IMR-90 (cell line): Measurements from ENCODE around the gene STYK1. TPM values are rescaled to one million over a fixed set of nuclear protein-coding genes. Genes with fewer than 3 reads are reported as not detected.

Source experiments
- ATAC-seq: fragments of 200-7000 bp; cut with Tn5 transposase; 2 replicates; pipeline ENCODE4 v1.9.1; 2020; ENCODE audit warnings: low read depth, mild to moderate bottlenecking, moderate library complexity
- BruUV-seq: library from RNA; stranded (reverse); fragments of 400-500 nt; replicated peaks from 2 replicates; lab custom pipeline; 2021; lab: Mats Ljungman, UMichigan
- CTCF ChIA-PET: fragments of 300-600 bp; formaldehyde crosslinking; extraction: SDS; loops from one replicate; lab custom pipeline; 2021; ENCODE audit warnings: antibody characterized with exemption; lab: Yijun Ruan, JAX
- POLR2A ChIA-PET: fragments of 300-600 bp; sonication (Branson Sonifier 250); formaldehyde crosslinking; loops from one replicate; lab custom pipeline; 2022; ENCODE audit warnings: antibody characterized with exemption; ENCODE audit not compliant: unreplicated experiment; lab: Charles Lee
- DNase-seq: peaks from one replicate; pipeline ENCODE4 v3.0.0; 2013
- H2AFZ ChIP-seq: replicated peaks from 2 replicates; pipeline ENCODE3; 2013; ENCODE audit warnings: low read length, mild to moderate bottlenecking; ENCODE audit not compliant: poor library complexity
- H2AK5ac ChIP-seq: 2 replicates; pipeline ENCODE4 v1.6.1; 2013; ENCODE audit warnings: low read depth, low read length, inconsistent platforms
- H2AK9ac ChIP-seq: replicated peaks from 2 replicates; pipeline ENCODE3; 2013; ENCODE audit warnings: mild to moderate bottlenecking, low read depth, low read length, moderate library complexity; ENCODE audit not compliant: poor library complexity
- H2BK120ac ChIP-seq: 2 replicates; pipeline ENCODE4 v1.6.1; 2013; ENCODE audit warnings: low read depth, low read length, inconsistent platforms
- H2BK15ac ChIP-seq: 3 replicates; pipeline ENCODE4 v1.6.1; 2013; ENCODE audit warnings: low read depth, low read length, inconsistent platforms
- H2BK20ac ChIP-seq: 2 replicates; pipeline ENCODE4 v1.6.1; 2013; ENCODE audit warnings: low read depth, mild to moderate bottlenecking, inconsistent platforms, low read length, moderate library complexity
- H2BK5ac ChIP-seq: 2 replicates; pipeline ENCODE4 v1.6.1; 2013; ENCODE audit warnings: mild to moderate bottlenecking, low read depth, low read length, inconsistent platforms; ENCODE audit not compliant: poor library complexity, severe bottlenecking
- H3K14ac ChIP-seq: replicated peaks from 2 replicates; pipeline ENCODE4 v1.6.1; 2013; ENCODE audit warnings: low read depth, low read length, inconsistent platforms
- H3K18ac ChIP-seq: 2 replicates; pipeline ENCODE4 v1.6.1; 2013; ENCODE audit warnings: low read depth, low read length, control low read depth
- H3K23ac ChIP-seq: 2 replicates; pipeline ENCODE4 v1.6.1; 2013; ENCODE audit warnings: low read depth, low read length, inconsistent platforms
- H3K27ac ChIP-seq: 2 replicates; pipeline ENCODE4 v1.5.1; 2013; ENCODE audit warnings: mild to moderate bottlenecking, control low read depth, low read length; ENCODE audit not compliant: insufficient read depth
- H3K27me3 ChIP-seq: 2 replicates; pipeline ENCODE4 v1.6.1; 2013; ENCODE audit warnings: low read length; ENCODE audit not compliant: control insufficient read depth, insufficient read depth
- H3K36me3 ChIP-seq: 2 replicates; pipeline ENCODE4 v1.6.1; 2013; ENCODE audit warnings: low read length, mixed read lengths; ENCODE audit not compliant: control insufficient read depth, insufficient read depth
- H3K4ac ChIP-seq: 2 replicates; pipeline ENCODE4 v1.6.1; 2013; ENCODE audit warnings: low read depth, low read length, inconsistent platforms
- H3K4me1 ChIP-seq: 2 replicates; pipeline ENCODE4 v1.6.1; 2013; ENCODE audit warnings: low read length, mixed read lengths; ENCODE audit not compliant: control insufficient read depth, insufficient read depth
- H3K4me2 ChIP-seq: 2 replicates; pipeline ENCODE4 v1.6.1; 2013; ENCODE audit warnings: low read depth, mild to moderate bottlenecking, control low read depth, low read length, moderate library complexity
- H3K4me3 ChIP-seq: 2 replicates; pipeline ENCODE4 v1.5.1; 2013; ENCODE audit warnings: low read depth, mild to moderate bottlenecking, control low read depth, low read length, moderate library complexity; ENCODE audit not compliant: insufficient read depth
- H3K56ac ChIP-seq: 2 replicates; pipeline ENCODE4 v1.6.1; 2013; ENCODE audit warnings: low read length, inconsistent platforms; ENCODE audit not compliant: insufficient read depth; ENCODE audit errors: extremely low read depth
- H3K79me1 ChIP-seq, 2 experiments: 2 replicates each; pipeline ENCODE4 v1.6.1; 2013; ENCODE audit warnings: low read length in 2 of 2, inconsistent platforms in 1 of 2, low read depth in 1 of 2
- H3K9ac ChIP-seq: 2 replicates; pipeline ENCODE4 v1.6.1; 2013; ENCODE audit warnings: low read depth, low read length, control low read depth
- H3K9me1 ChIP-seq: 2 replicates; pipeline ENCODE4 v1.6.1; 2013; ENCODE audit warnings: low read length, inconsistent platforms; ENCODE audit not compliant: insufficient read depth
- H3K9me3 ChIP-seq: 2 replicates; pipeline ENCODE4 v1.6.1; 2013; ENCODE audit warnings: low read length; ENCODE audit not compliant: control insufficient read depth, insufficient read depth
- H4K20me1 ChIP-seq: 2 replicates; pipeline ENCODE4 v1.6.1; 2013; ENCODE audit warnings: low read length, inconsistent platforms; ENCODE audit not compliant: insufficient read depth
- H4K5ac ChIP-seq: 2 replicates; pipeline ENCODE4 v1.6.1; 2013; ENCODE audit warnings: mild to moderate bottlenecking, low read depth, low read length, control low read depth
- H4K8ac ChIP-seq, 2 experiments: 2 replicates each; pipeline ENCODE4 v1.6.1; 2013; ENCODE audit warnings: low read depth in 2 of 2, low read length in 2 of 2, control low read depth in 1 of 2, inconsistent platforms in 1 of 2
- H4K91ac ChIP-seq: 2 replicates; pipeline ENCODE4 v1.6.1; 2013; ENCODE audit warnings: low read depth, low read length, inconsistent platforms; ENCODE audit not compliant: insufficient read depth
- BHLHE40 ChIP-seq: fragments of 150-350 bp; IDR thresholded peaks from 2 replicates; pipeline ENCODE4 v1.6.1; 2016; ENCODE audit warnings: mild to moderate bottlenecking, low read depth, low read length
- CEBPB ChIP-seq: IDR thresholded peaks from 2 replicates; pipeline ENCODE4 v1.6.1; 2012; ENCODE audit warnings: low read depth, low read length, improper control_type of control experiment
- CHD1 ChIP-seq: IDR thresholded peaks from 2 replicates; pipeline ENCODE4 v1.6.1; 2012; ENCODE audit warnings: low read depth, low read length, improper control_type of control experiment
- FOS ChIP-seq: fragments of 150-350 bp; IDR thresholded peaks from 2 replicates; pipeline ENCODE4 v1.6.1; 2016; ENCODE audit warnings: low read depth, low read length
- MAFK ChIP-seq: IDR thresholded peaks from 2 replicates; pipeline ENCODE4 v1.6.1; 2012; ENCODE audit warnings: low read depth, low read length, improper control_type of control experiment
- MAZ ChIP-seq: IDR thresholded peaks from 2 replicates; pipeline ENCODE4 v1.6.1; 2012; ENCODE audit warnings: low read depth, mild to moderate bottlenecking, low read length, improper control_type of control experiment, moderate library complexity, borderline replicate concordance
- MXI1 ChIP-seq: IDR thresholded peaks from 2 replicates; pipeline ENCODE4 v1.6.1; 2012; ENCODE audit warnings: low read depth, mild to moderate bottlenecking, low read length, moderate library complexity, borderline replicate concordance
- NFE2L2 ChIP-seq: fragments of 150-350 bp; IDR thresholded peaks from 2 replicates; pipeline ENCODE4 v1.6.1; 2016; ENCODE audit warnings: low read depth, mild to moderate bottlenecking, low read length
- POLR2A ChIP-seq: IDR thresholded peaks from 2 replicates; pipeline ENCODE4 v1.6.1; 2012; ENCODE audit warnings: mild to moderate bottlenecking, low read depth, low read length
- RAD21 ChIP-seq: IDR thresholded peaks from 2 replicates; pipeline ENCODE4 v1.6.1; 2012; ENCODE audit warnings: low read length, improper control_type of control experiment
- RCOR1 ChIP-seq: IDR thresholded peaks from 2 replicates; pipeline ENCODE4 v1.6.1; 2012; ENCODE audit warnings: mild to moderate bottlenecking, low read length, improper control_type of control experiment; ENCODE audit not compliant: insufficient replicate concordance
- RFX5 ChIP-seq: IDR thresholded peaks from 2 replicates; pipeline ENCODE4 v1.8.0; 2012; ENCODE audit warnings: low read depth, mild to moderate bottlenecking, low read length, moderate library complexity
- SMC3 ChIP-seq: fragments of 150-350 bp; IDR thresholded peaks from 2 replicates; pipeline ENCODE4 v1.6.1; 2016; ENCODE audit warnings: low read depth, mild to moderate bottlenecking, antibody characterized with exemption, low read length, moderate library complexity
- dilution Hi-C: fragments of 300-500 bp; cut with HindIII; formaldehyde crosslinking; loops from one replicate; pipeline ENCODE4 v1.14.3; 2018; ENCODE audit warnings: low sequenced_read_pairs; ENCODE audit not compliant: unreplicated experiment
- in situ Hi-C: fragments of 300-500 bp; cut with MboI; formaldehyde crosslinking; loops from 3 replicates; pipeline ENCODE4 v1.14.3; 2019; ENCODE audit warnings: low sequenced_read_pairs, inconsistent platforms, mixed read lengths
- intact Hi-C: fragments of 100-400 bp; cut with micrococcal nuclease; formaldehyde crosslinking; loops from 2 replicates; pipeline ENCODE4 v1.10.0; 2022
- polyA plus RNA-seq, 3 experiments: library from polyadenylated mRNA; depleted of rRNA; stranded (reverse); fragments of >200 nt; gene quantifications; 2 replicates each; pipeline ENCODE4 v1.2.3, GENCODE V29; 2012; ENCODE audit warnings: low replicate concordance in 1 of 3
- total RNA-seq: library from RNA; depleted of rRNA; stranded (reverse); fragments of >200 nt; gene quantifications from 2 replicates; pipeline ENCODE4 v1.2.3, GENCODE V29; 2012
- TF ChIP-seq, protein P1 (sequence below): fragments of 150-350 bp; IDR thresholded peaks from 2 replicates; pipeline ENCODE4 v1.6.1; 2016; ENCODE audit warnings: low read depth, mild to moderate bottlenecking, low read length, moderate library complexity, borderline replicate concordance
- TF ChIP-seq, protein P2 (sequence below): fragments of 150-350 bp; IDR thresholded peaks from 2 replicates; pipeline ENCODE4 v1.6.1; 2017; ENCODE audit warnings: mild to moderate bottlenecking, antibody characterized with exemption, low read length, low read depth
- TF ChIP-seq, protein P3 (sequence below): conservative IDR thresholded peaks from 2 replicates; pipeline ENCODE4 v1.5.1; 2012; ENCODE audit warnings: mild to moderate bottlenecking, low read depth, low read length, improper control_type of control experiment

STYK1 gene
- total and polyA plus RNA-seq, 2 of the 4 experiments (the other 2 are of a cell fraction), result 0.36 to 0.72 TPM

DNA sequence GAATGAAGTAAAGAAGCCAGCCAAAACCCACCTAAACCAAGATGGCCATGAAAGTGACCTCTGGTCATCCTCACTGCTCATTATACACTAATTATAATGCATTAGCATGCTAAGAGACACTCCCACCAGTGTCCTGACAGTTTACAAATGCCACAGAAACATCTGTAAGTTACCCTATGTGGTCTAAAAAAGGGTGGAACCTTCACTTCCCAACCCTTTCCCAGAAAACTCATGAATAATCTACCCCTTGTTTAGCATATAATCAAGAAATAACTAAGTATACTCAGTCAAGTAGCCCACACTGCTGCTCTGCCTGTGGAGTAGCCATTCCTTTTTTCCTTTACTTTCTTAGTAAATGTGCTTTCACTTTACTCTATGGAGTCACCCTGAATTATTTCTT is 19.8 kb downstream of the STYK1 start:
- ATAC-seq (no peak), DNase-seq (no peak)
- Histone ChIP-seq H4K5ac (no peak overlapping the region), H3K4me1 (no peaks in the 10 kb centered on the region), H3K9me3 (peaks cover 3% of the 10 kb centered on the region), H2BK20ac (no peak overlapping the region), H2AFZ (no peak overlapping the region), H2AK9ac (no peak overlapping the region), H3K4me2 (no peak overlapping the region), H4K20me1 (no peaks in the 10 kb centered on the region), H3K9me1 (no peaks in the 10 kb centered on the region), H4K8ac (no peak overlapping the region), H3K4ac (no peak overlapping the region), H3K27ac (no peak overlapping the region), H3K27me3 (no peaks in the 10 kb centered on the region), H3K79me1 (no peaks in the 10 kb centered on the region), H2BK15ac (no peak overlapping the region), H3K36me3 (no peaks in the 10 kb centered on the region), H3K23ac (no peak overlapping the region), H2BK120ac (no peak overlapping the region), H3K18ac (no peak overlapping the region), H4K91ac (no peak overlapping the region), H3K14ac (no peak overlapping the region), H3K4me3 (no peak overlapping the region), H2BK5ac (no peak overlapping the region), H3K9ac (no peak overlapping the region), H3K56ac (no peak overlapping the region), H2AK5ac (no peak overlapping the region)
- ChIA-PET CTCF (no interaction called here), POLR2A (no interaction called here)
- intact Hi-C loops, result no loop called here
- TF ChIP-seq NFE2L2, result no peak
- no peak for TF ChIP-seq POLR2A
- TF ChIP-seq, protein P1, sequence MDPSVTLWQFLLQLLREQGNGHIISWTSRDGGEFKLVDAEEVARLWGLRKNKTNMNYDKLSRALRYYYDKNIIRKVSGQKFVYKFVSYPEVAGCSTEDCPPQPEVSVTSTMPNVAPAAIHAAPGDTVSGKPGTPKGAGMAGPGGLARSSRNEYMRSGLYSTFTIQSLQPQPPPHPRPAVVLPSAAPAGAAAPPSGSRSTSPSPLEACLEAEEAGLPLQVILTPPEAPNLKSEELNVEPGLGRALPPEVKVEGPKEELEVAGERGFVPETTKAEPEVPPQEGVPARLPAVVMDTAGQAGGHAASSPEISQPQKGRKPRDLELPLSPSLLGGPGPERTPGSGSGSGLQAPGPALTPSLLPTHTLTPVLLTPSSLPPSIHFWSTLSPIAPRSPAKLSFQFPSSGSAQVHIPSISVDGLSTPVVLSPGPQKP, result no peak
- no peak for TF ChIP-seq MXI1
- TF ChIP-seq, protein P2, sequence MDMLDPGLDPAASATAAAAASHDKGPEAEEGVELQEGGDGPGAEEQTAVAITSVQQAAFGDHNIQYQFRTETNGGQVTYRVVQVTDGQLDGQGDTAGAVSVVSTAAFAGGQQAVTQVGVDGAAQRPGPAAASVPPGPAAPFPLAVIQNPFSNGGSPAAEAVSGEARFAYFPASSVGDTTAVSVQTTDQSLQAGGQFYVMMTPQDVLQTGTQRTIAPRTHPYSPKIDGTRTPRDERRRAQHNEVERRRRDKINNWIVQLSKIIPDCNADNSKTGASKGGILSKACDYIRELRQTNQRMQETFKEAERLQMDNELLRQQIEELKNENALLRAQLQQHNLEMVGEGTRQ, result no peak
- TF ChIP-seq FOS, result no peak
- no peak for TF ChIP-seq MAZ
- no peak for TF ChIP-seq SMC3
- TF ChIP-seq CHD1, result no peak
- no peak for TF ChIP-seq MAFK
- TF ChIP-seq BHLHE40, result no peak
- TF ChIP-seq CEBPB, result no peak
- TF ChIP-seq, protein P3, sequence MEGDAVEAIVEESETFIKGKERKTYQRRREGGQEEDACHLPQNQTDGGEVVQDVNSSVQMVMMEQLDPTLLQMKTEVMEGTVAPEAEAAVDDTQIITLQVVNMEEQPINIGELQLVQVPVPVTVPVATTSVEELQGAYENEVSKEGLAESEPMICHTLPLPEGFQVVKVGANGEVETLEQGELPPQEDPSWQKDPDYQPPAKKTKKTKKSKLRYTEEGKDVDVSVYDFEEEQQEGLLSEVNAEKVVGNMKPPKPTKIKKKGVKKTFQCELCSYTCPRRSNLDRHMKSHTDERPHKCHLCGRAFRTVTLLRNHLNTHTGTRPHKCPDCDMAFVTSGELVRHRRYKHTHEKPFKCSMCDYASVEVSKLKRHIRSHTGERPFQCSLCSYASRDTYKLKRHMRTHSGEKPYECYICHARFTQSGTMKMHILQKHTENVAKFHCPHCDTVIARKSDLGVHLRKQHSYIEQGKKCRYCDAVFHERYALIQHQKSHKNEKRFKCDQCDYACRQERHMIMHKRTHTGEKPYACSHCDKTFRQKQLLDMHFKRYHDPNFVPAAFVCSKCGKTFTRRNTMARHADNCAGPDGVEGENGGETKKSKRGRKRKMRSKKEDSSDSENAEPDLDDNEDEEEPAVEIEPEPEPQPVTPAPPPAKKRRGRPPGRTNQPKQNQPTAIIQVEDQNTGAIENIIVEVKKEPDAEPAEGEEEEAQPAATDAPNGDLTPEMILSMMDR, result no peak
- no peak for TF ChIP-seq RCOR1
- no peak for TF ChIP-seq RFX5
- no peak for TF ChIP-seq RAD21
- in situ Hi-C loops, result no loop called here
- BruUV-seq, result no TSS peak
- dilution Hi-C loops, result no loop called here
